Stimulated activated CD8-positive, alpha-beta memory T cell treated with anti-CD3 and anti-CD28 coated beads, Interleukin-15, amount 100 ng/mL, for 24 hours (primary cell): ENCODE measurements around the gene KIF3C.

Experiments used
- DNase-seq: peaks from one replicate; pipeline ENCODE4 v3.0.0-alpha.2; 2020; ENCODE audit warnings: low read depth

KIF3C gene

DNA sequence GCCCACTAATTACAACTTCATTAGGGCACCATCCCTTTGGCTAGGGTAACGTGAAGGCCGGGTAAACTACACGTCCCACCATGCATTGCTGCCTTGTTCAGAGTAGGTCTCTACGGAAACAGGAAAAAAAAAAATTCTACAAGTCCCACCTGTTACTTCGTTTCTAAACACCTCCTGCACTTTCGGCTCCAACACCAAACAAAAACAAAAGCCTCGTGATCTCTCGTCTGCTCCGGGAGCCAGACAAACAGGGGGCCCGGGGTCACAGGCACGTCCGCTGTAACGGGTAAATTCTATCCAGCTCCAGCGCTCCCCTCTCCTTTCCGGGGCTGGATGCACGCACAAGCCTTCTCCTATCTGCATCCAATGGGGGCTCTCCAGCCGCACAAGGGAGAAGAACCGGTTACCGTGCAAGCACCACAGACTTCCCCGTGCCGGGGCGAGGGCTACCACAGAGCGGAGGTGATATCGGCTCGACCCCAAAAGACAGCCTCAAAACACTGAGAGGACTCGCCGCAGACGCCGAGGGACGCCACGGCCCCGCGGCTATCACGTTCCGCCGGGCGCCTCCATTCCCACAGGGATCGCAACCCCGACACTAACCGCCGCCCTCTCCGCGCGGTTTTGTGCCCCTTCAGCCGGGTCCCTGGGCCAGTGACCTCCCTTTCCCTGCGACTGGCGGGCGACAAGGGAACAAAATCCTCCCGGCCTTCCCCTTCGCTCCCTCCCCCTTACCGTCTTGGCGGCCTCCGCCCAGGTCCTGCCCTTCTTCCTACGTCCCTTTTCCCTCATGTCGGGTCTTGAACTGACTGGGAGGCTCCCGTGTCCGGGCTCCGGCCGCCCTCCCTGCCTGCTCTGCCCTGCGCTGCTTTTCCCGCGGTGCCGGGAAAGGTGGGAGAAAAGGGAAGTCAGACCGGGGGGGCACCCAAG is 104.6 kb downstream of the KIF3C start:
- DNase-seq = peak; percentile 14
